ENCODE results near the gene CARMIL1.

Gene CARMIL1

DNA sequence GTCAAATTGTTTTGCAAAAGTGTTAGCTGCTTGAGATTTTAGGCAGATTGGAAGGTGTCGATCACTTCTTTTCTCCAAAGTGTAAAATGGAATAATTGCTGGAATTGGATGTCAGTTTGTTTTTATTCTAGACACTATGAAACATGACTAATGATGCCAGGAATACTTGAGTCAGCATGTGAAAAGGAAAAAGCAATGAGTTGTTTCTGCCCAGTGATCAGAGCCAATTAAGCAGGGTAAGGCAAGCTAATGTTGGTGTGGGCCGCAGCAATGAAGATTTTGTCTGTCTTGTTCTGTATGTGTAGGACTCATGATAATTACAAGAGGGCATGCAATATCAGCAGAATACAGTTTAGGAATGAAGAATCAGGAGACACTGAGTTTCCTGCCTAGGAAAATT, 110.3 kb downstream of the CARMIL1 start:
- no peak for DNase-seq (ENCODE audit: low read depth)
- TF ChIP-seq, protein P1, sequence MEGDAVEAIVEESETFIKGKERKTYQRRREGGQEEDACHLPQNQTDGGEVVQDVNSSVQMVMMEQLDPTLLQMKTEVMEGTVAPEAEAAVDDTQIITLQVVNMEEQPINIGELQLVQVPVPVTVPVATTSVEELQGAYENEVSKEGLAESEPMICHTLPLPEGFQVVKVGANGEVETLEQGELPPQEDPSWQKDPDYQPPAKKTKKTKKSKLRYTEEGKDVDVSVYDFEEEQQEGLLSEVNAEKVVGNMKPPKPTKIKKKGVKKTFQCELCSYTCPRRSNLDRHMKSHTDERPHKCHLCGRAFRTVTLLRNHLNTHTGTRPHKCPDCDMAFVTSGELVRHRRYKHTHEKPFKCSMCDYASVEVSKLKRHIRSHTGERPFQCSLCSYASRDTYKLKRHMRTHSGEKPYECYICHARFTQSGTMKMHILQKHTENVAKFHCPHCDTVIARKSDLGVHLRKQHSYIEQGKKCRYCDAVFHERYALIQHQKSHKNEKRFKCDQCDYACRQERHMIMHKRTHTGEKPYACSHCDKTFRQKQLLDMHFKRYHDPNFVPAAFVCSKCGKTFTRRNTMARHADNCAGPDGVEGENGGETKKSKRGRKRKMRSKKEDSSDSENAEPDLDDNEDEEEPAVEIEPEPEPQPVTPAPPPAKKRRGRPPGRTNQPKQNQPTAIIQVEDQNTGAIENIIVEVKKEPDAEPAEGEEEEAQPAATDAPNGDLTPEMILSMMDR (IDR thresholded peaks at IDR 0.05; ENCODE audit: control insufficient read depth, extremely low read depth, insufficient read depth) = no peak
- no peak overlapping the region for H3K4me3 ChIP-seq (ENCODE audit: low read depth, low read length)

DNA sequence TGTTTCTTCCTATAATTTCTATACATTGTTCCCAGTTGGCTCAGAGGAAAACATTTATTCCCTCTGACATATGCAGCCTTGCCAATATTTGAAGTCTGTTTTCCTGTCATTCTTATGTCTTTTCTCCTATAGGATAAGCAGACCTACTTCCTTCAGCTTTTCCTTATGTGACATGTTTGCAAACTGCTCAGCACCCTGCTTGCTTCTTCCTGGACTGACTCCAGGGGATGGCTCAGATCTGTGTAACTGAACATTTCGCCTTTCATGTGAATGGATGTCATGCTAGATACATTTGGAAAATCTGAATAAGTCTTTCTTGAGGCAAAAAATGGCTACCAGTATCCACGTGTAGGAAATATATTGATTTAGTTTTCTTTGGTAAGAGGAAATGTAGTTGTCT, 113.2 kb downstream of the CARMIL1 start:
- H3K4me3 ChIP-seq (ENCODE audit: low read depth, low read length) = no peak overlapping the region
- TF ChIP-seq, protein P1 (IDR thresholded peaks at IDR 0.05; ENCODE audit: control insufficient read depth, extremely low read depth, insufficient read depth) = no peak
- DNase-seq (ENCODE audit: low read depth) = no peak

DNA sequence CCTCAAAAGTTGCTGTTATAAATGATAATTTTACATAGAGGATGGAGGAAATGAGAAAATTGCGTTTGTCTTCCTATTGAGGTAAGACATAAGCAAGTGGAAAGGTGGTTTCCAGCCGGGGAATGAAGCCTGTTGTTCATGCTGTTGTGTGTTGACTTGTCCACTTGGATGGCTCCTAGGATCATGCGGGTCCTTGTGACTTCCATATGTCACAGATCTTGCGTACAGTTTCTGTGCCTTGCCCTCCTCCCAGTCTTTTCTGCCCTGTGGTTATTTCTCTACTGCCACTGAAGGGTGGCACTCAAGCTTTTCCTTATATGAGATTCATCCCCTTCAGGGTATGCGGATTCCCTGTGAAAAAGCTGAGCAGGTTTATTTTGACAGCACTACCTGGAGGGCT, 116.6 kb downstream of the CARMIL1 start:
- no peak for DNase-seq (ENCODE audit: low read depth)
- H3K4me3 ChIP-seq (ENCODE audit: low read depth, low read length) = no peak overlapping the region
- TF ChIP-seq, protein P1 (IDR thresholded peaks at IDR 0.05; ENCODE audit: control insufficient read depth, extremely low read depth, insufficient read depth) = no peak

DNA sequence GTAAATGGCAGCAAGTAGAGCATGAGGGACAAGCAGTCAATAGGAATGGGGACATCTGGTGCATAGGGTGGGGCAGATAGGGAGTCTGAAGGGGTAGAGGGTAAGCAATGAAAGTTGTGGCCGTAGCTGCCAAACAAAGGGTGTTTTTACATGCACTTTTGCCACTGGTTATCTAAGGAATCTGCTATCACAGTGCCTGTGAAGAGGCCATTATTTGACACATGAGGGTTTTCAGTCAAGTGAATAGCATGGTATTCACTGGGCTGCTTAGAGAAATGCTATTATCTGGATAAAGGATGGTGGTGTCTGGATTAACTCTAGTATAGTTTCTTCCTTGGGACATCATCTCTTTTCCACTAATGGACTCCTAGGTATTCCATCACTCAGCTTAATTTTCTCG, 118.2 kb downstream of the CARMIL1 start:
- TF ChIP-seq, protein P1 (IDR thresholded peaks at IDR 0.05; ENCODE audit: control insufficient read depth, extremely low read depth, insufficient read depth) = no peak
- H3K4me3 ChIP-seq (ENCODE audit: low read depth, low read length) = no peak overlapping the region
- no peak for DNase-seq (ENCODE audit: low read depth)

DNA sequence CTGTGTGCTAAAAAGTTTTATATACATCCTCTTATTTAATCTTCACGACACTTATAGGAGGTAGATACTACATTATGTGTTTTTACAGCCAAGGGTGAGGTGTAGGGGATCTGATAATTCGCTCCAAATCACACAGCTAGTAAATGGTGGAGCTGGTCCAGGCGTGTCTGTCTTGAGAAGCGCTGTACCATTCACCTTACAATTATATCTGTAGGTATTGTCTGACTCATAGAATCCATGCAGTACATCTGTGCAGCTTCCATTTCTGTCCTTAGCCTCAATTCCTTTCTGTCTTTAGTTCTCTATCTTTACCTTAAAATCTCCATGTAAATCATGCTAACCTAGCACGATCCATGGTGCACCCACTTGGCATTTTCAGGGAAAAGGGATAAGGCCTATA, 120.7 kb downstream of the CARMIL1 start:
- TF ChIP-seq, protein P1 (IDR thresholded peaks at IDR 0.05; ENCODE audit: control insufficient read depth, extremely low read depth, insufficient read depth) = no peak
- H3K4me3 ChIP-seq (ENCODE audit: low read depth, low read length) = no peak overlapping the region
- DNase-seq (ENCODE audit: low read depth) = no peak

DNA sequence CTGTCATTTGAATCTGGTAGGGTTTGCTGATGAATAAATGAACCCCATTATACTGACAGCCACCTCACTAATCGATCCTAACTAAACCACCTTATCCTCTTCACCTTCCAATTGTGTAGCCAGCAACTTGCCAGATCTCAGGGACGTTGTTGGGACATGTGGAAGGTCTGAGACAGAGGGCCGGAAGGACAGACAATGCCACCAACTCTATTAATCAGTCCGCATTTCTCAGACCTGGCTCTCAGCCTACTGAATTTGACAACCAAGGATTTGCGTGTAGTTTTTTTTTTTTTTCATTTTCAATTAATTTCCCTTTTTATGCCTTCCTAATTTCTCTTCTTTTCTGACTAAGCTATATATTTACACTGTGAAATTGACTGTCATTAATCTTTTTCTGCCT, 122.5 kb downstream of the CARMIL1 start:
- DNase-seq (ENCODE audit: low read depth) = no peak
- TF ChIP-seq, protein P1 (IDR thresholded peaks at IDR 0.05; ENCODE audit: control insufficient read depth, extremely low read depth, insufficient read depth) = no peak
- H3K4me3 ChIP-seq (ENCODE audit: low read depth, low read length) = no peak overlapping the region

DNA sequence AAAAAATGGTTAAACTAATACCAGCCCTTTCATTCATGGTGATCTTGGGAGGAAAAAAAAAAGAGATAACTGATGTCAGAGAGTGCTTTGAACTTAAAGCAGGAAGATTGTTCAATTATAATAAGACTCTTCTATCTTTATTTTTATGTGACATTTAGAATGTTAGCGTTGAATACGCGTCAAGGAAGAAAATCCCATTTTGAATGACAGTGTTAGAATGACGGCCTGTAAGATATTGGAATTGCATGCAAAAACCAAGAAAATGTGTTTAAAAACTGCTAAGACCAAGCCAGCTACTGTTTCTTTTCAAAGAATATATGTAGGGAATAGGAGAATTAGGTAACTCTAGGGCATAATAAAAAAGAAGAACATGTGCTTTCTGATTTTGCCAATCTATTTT, 123.0 kb downstream of the CARMIL1 start:
- no peak overlapping the region for H3K4me3 ChIP-seq (ENCODE audit: low read depth, low read length)
- TF ChIP-seq, protein P1 (IDR thresholded peaks at IDR 0.05; ENCODE audit: control insufficient read depth, extremely low read depth, insufficient read depth) = no peak
- DNase-seq (ENCODE audit: low read depth) = no peak

Data from LNCaP clone FGC (cell line).